Amniotic stem cell (primary cell): Measurements from ENCODE around the gene ST6GALNAC4.
A peak's percentile ranks its signal among the peaks of the same experiment; 100 is the strongest.
"Not testable (repeated sequence)": the region's sequence is repeated elsewhere in the genome, so short reads cannot be mapped to it uniquely, and the experiment has no call there.

Source experiments
- DNase-seq: peaks from one replicate; lab custom pipeline; 2025; lab: John Stamatoyannopoulos, UW

ST6GALNAC4 gene

DNA sequence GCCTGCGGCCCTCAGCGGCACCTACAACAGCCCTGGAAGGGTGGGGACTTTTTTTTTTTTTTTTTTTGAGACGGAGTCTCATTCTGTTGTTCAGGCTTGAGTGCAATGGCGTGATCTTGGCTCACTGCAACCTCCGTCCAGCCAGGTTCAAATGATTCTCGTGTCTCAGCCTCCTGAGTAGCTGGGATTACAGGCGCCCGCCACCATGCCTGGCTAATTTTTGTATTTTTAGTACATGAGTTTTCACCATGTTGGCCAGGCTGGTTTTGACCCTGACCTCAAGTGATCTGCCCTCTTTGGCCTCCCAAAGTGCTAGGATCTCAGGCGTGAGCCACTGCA is 46.7 kb downstream of the ST6GALNAC4 start:
- DNase-seq = not testable (repeated sequence)

DNA sequence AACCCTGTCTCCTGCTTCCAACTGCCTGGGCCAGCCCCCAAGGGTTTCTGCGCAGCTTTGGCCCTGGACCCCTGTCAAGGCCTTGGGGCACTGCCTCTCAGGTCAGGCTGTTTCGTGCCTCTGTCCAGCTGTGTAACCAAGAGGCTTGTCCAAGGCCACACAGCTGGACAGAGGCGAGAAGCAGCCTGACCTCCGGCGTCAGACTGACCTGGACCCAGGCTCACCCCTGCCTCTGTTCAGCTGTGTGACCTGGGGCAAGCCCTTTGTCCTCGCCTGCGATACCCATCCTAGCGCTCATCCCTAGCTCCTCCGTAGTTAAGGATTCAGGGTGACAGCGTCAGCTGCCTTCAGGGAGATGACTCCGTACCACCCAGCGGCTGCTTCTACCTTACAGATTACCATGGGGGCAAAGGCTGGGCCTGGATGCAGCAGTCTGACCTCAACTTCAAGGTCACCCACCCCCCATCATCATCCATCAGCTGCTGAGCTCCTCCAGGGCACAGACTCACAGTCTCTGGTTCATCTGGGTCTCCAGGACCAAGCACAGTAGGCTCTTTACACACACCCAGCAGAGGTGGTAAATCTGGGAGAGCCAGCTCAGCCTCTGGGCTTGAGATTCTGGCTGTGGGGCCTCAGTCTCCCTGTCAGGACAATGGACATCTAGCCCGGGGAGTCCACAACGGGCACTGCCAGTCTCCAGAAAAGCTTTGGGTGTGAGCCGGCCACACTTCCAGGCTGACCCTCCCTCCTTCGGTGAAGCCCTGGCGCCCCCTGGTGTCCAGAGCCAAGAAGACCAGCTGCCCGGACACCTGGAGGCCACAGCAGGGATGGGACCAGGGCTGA is 47.3 kb downstream of the ST6GALNAC4 start:
- DNase-seq = peak; percentile 55

GRCh38 chr9:127868278-127868902 is 48.5 kb downstream of the ST6GALNAC4 start:
- no peak for DNase-seq

DNA sequence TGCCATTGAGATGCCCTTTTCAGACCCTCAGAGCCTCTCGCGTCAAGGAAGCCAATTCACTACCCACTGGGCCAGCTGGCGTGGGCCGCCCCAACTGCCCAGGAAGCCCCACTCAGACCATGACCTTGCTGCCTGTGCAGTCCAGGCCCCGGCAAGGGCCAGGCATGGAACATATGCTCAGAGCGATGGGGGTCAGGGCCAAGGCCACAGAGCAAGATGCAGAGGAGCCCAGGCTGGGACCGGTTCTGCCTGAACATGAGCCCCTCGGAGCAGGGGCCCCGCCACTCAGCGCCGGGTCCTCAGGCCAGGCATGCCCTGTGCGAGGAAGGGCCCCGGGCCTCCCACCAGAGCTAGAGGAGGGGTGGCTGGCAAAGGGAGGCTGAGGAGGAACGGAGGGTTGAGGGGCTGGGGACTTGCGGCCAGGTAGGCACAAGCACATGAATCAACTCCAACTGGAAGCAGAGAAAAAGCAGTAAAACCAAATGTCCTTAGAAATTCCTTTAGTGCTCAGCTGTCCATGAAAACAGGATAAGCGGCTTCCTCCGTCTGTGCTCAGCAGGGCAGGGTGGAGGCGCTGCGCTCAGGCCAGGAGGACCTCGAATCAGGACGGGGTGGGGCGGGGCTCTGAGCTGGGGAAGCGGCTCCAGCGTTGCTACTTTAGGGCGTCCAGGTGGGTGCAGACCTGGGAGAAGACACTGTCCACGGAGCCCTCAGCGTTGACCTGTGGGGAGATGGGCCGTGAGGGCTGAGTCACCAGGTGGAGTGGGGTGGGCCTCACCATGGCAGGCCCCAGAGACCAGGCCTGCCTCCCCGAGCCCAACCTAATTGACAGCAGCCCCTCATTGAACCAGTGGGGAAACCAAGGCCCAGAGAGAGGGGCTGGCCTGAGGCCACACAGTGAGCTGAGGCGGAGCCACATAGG is 49.2 kb downstream of the ST6GALNAC4 start:
- no peak for DNase-seq

GRCh38 chr9:127866535-127866934 is 50.3 kb downstream of the ST6GALNAC4 start:
- no peak for DNase-seq

GRCh38 chr9:127865645-127866464 is 51.0 kb downstream of the ST6GALNAC4 start:
- DNase-seq = no peak

- DNase-seq = no peak
Observed at GRCh38 chr9:127863191-127863621, 53.6 kb downstream of the ST6GALNAC4 start.

- DNase-seq = no peak
Observed at GRCh38 chr9:127862075-127863011, 54.5 kb downstream of the ST6GALNAC4 start.

GRCh38 chr9:127860779-127861178 is 56.1 kb downstream of the ST6GALNAC4 start:
- DNase-seq = no peak

DNA sequence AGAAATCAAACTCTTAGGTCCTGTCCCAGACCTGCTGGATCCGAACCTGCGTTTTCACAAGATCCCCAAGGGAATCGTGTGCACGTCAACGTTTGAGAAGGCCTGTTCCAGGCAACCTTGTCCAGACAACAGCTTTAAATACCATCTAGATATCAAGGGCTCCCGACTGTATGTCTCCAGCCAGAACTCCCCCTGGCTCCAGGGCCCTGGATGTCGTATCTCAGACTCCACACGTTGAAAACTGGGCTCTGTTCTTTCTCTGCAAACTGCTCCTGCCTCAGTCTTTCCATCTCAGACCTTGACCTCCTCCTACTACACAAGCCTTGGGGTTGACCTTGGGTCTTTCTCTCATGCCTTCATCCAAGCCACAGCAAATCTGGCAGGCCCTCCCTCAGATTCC is 56.6 kb downstream of the ST6GALNAC4 start:
- DNase-seq = no peak

DNA sequence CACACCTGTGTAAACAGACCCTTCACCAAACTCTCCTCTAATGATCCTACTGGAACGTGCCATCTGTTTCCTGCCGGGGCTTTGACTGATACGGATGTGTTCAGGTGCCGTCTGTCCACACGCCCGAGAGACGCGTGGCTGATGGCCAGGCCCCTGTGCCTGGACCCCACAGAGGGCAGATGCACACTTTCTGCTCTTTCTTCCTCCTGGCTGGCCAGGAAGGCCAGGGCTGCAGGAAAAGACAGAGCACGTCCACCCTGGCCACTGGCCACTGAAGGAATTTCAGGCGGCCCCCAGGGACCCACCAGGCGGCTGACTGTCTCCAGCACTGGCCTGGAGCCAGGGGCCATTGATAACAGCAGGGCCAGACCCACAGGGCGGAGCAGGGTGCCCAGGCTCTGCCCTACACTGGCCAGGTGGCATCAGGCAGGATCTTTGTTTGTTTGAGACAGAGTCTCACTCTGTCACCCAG is 58.8 kb downstream of the ST6GALNAC4 start:
- DNase-seq = no peak
